22Rv1 (cell line): Measurements from ENCODE around the gene PREP.

ENCODE experiments used
- CTCF ChIP-seq: fragments of 450-650 bp; IDR thresholded peaks from 2 replicates; pipeline ENCODE4 v1.5.1; 2017; ENCODE audit warnings: mild to moderate bottlenecking
- ZFX ChIP-seq: fragments of 450-650 bp; IDR thresholded peaks from 2 replicates; pipeline ENCODE4 v1.6.1; 2017; ENCODE audit warnings: antibody characterized with exemption, borderline replicate concordance

GRCh38 chr6:105400501-105400900 is 2.4 kb downstream of the PREP start:
- TF ChIP-seq CTCF (no peak), ZFX (no peak)
